Stimulated activated naive CD4-positive, alpha-beta T cell (primary cell): Measurements from ENCODE around the gene SH3PXD2A.
"Not testable (repeated sequence)": the region's sequence is repeated elsewhere in the genome, so short reads cannot be mapped to it uniquely, and the experiment has no call there.

Experiments used
- DNase-seq, 6 experiments: peaks; one replicate each; lab custom pipeline; 2025; lab: John Stamatoyannopoulos, UW

SH3PXD2A gene

GRCh38 chr10:103766751-103767505, 88.4 kb downstream of the SH3PXD2A start:
- DNase-seq: no peak

GRCh38 chr10:103765981-103766380, 89.4 kb downstream of the SH3PXD2A start:
- peak; percentile 56 to 85 (median 72) for DNase-seq

GRCh38 chr10:103765168-103765567, 90.2 kb downstream of the SH3PXD2A start:
- peak in 1 of 6 experiments; percentile 33 for DNase-seq

GRCh38 chr10:103764296-103765088, 90.9 kb downstream of the SH3PXD2A start:
- DNase-seq: no peak

GRCh38 chr10:103763374-103764202, 91.8 kb downstream of the SH3PXD2A start:
- peak in 3 of 6 experiments; percentile 18 to 21 (median 18) for DNase-seq

- no peak for DNase-seq
Measured at GRCh38 chr10:103762916-103763315, 92.5 kb downstream of the SH3PXD2A start.

- DNase-seq: no peak
Measured at GRCh38 chr10:103762162-103762561, 93.2 kb downstream of the SH3PXD2A start.

GRCh38 chr10:103761075-103761920, 94.1 kb downstream of the SH3PXD2A start:
- DNase-seq: no peak

GRCh38 chr10:103760233-103760632, 95.1 kb downstream of the SH3PXD2A start:
- not testable (repeated sequence) for DNase-seq

GRCh38 chr10:103759100-103759781, 96.1 kb downstream of the SH3PXD2A start:
- DNase-seq: peak in 3 of 6 experiments; percentile 24 to 31 (median 26)

- DNase-seq: no peak
Measured at GRCh38 chr10:103758294-103758681, 97.1 kb downstream of the SH3PXD2A start.

- DNase-seq: peak in 2 of 6 experiments; percentile 6 to 16
Measured at GRCh38 chr10:103757531-103758293, 97.7 kb downstream of the SH3PXD2A start.

GRCh38 chr10:103756277-103756869, 99.0 kb downstream of the SH3PXD2A start:
- DNase-seq: no peak

- peak in 1 of 6 experiments; percentile 13 for DNase-seq
Measured at GRCh38 chr10:103752680-103753248, 102.6 kb downstream of the SH3PXD2A start.

- DNase-seq: no peak
Measured at GRCh38 chr10:103751667-103752290, 103.6 kb downstream of the SH3PXD2A start.

GRCh38 chr10:103750836-103751235, 104.5 kb downstream of the SH3PXD2A start:
- no peak for DNase-seq

GRCh38 chr10:103749779-103750178, 105.6 kb downstream of the SH3PXD2A start:
- no peak for DNase-seq

GRCh38 chr10:103748020-103748419, 107.4 kb downstream of the SH3PXD2A start:
- DNase-seq: peak in 2 of 6 experiments; percentile 4 to 19
